M059J (cell line): ENCODE data around the gene KITLG. TPM values are rescaled to one million over a fixed set of nuclear protein-coding genes. Genes with fewer than 3 reads are reported as not detected.
"Not testable (repeated sequence)": the region's sequence is repeated elsewhere in the genome, so short reads cannot be mapped to it uniquely, and the experiment has no call there.

ENCODE experiments used
- DNase-seq: peaks from one replicate; pipeline ENCODE4 v3.0.0-alpha.2; 2012; ENCODE audit warnings: low read depth
- total RNA-seq: library from RNA; depleted of rRNA; stranded (reverse); fragments of >200 nt; shearing (Covaris generic); gene quantifications from 2 replicates; pipeline ENCODE4 v1.2.3, GENCODE V29; 2014

The KITLG gene
- total RNA-seq, 1 experiment from 2014 or later, result 13.0 TPM

- DNase-seq, result no peak
Observed at GRCh38 chr12:88576866-88577265, 3.4 kb downstream of the KITLG start.

DNA sequence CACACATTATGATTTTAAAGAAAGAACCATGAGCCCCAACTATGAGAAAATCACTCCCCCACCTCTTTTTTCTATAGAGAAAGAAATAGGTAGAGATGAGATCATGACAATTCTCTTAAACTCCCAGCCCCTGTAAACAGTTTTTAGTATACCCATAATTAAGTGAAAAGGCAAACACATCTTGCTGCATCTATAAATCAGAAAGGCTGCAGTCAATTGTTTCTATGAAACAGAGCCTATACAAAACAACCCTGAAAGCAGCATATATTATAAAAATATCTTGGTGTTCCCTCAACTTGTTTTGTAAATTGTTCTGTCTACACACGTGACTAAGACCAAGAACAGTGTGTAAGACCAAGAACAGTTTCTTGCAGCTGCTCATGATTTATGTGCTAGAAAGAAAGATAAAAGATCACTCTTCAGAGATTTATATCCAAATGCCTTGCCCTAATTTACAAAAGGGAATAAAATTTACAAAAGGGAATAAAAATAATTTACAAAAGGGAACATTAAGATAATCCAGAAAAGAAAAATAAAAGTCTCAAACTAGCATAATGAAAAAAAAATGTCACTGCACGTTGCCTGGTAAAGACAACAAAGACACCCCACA, 4.8 kb downstream of the KITLG start:
- DNase-seq, result no peak

- no peak for DNase-seq
Observed at GRCh38 chr12:88574278-88574677, 6.0 kb downstream of the KITLG start.

DNA sequence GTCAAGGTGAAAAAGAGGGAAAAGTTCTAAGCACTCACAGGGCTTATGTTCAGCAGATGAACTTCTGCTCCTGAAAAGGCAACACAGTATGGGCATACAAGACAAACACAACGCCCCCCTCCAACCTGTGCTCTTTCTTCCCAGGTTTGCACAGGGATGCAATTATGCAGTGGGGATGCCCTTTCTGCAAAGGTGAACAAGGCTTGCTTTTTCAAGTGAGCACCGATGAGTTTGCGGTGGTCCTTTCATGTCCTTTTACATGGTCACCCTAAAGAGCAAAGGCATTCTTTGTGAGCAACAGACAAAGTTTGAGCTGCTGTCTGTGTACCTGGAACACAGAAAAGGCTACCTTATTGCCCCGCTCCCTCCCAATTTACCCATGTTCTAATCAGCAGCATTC, 6.7 kb downstream of the KITLG start:
- no peak for DNase-seq

GRCh38 chr12:88572781-88573549, 7.3 kb downstream of the KITLG start:
- DNase-seq, result peak; percentile 42

DNA sequence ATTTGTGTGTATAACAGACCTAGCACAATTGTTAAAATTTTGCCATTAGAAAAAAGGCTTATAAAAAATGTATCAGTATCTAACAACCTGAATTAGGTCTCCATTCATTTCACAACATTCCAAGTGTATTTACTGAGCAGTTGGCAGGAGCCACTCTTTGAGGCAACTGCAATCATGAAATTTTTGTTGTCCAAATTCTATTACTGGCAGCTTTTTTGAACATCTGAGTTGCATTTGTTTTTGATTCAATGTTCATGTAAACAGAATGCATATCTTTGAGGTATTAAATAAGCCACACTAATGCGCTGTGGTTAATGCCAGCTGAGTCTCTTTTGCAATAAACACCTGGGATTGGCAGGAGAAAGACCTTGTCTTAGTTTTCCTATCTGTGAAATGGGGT, 8.7 kb downstream of the KITLG start:
- peak; percentile 15 for DNase-seq

DNA sequence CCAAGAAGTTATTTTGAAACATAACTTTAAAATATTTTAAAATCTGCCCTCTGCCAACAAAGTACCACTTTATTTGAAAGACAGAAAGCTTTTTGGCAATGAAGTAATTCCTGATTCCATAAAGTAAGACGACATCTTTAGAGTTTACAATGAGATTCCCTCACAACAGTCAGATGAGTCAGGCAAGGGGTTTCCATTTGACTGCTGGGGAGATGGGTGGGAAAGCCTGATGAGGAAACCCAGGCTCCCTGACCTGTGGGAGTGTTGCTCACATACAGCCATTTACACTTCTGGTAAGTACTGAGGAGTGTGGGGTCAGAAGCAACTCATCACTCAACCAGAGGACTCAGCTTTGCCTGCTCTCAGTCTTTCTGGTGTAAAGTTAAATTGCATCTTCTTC, 10.2 kb downstream of the KITLG start:
- peak; percentile 41 for DNase-seq

DNA sequence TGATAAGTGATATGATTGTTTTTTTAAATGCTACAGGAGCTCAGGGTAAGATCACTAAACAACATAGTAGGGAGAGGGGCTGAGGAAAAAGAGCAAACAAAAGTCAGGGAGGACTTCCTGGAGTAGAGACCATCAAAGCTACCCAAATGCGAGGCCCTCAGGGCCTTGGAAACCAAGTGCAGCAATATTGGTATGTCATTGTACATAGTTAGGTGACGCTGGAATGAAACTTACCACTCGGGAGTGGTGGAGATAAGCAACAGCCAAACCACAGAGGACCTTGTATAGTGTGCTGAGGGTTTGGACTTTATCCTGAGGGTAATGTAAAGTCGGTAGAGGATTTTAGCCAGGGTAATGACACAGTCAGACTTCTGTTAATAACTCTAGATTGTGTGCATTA, 13.8 kb downstream of the KITLG start:
- DNase-seq, result peak; percentile 69

GRCh38 chr12:88562846-88563582, 17.3 kb downstream of the KITLG start:
- DNase-seq, result peak; percentile 68

- no peak for DNase-seq
Observed at GRCh38 chr12:88562151-88562550, 18.1 kb downstream of the KITLG start.

DNA sequence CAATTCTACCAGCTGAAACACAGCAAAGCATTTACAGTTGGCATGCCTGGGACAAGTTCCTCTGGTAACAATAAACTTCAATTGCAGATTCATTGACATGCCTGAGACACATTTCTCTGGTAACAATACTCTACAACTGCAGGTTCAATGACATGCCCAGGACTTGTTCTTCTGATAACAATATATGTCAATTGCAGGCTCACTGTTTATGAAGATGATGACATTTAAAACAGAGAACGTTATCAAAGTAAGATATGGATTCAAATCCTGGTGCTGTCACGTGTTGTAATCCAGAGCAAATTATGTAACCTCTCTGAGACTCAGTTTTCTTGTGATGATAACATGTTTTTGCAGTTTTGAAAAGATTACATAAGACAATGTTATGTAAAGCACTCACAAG, 20.5 kb downstream of the KITLG start:
- DNase-seq, result no peak

GRCh38 chr12:88559199-88559598, 21.1 kb downstream of the KITLG start:
- no peak for DNase-seq

GRCh38 chr12:88558340-88558867, 21.9 kb downstream of the KITLG start:
- DNase-seq, result no peak

- no peak for DNase-seq
Observed at GRCh38 chr12:88556213-88556774, 24.0 kb downstream of the KITLG start.

DNA sequence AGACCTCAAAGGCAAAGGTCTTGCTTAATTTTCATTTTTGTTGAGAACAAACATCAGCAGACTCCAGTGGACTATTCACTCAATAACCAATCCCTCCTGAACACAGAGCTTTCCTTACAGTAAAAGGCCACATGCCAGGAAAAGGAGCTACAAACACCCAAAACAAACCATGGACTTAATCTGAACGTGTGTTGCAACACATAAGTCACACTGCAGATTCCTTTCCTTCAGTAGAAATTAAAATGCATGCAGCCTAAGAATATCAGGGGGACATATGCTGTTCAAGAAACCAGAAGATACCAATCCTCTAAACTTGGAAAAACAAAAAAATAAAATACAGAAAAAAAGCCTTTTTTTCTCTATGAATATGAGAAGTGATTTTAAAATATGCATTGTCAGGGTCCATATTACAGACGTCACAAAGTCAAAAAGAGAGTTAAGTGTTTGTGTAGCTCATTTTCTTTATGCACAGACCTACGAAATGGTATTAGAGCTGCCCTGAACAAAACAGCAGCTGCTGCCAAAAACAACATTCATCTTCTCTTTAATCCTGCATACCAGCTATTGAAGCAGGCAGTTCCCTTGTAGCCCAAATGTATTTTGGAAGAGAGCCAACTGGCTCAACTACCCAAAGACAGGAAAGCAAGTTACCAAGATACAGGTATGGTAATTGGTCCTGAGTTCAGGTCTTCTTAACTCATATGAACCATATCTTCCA, 26.2 kb downstream of the KITLG start:
- peak; percentile 80 for DNase-seq

- peak; percentile 64 for DNase-seq
Observed at GRCh38 chr12:88552610-88553079, 27.6 kb downstream of the KITLG start.

DNA sequence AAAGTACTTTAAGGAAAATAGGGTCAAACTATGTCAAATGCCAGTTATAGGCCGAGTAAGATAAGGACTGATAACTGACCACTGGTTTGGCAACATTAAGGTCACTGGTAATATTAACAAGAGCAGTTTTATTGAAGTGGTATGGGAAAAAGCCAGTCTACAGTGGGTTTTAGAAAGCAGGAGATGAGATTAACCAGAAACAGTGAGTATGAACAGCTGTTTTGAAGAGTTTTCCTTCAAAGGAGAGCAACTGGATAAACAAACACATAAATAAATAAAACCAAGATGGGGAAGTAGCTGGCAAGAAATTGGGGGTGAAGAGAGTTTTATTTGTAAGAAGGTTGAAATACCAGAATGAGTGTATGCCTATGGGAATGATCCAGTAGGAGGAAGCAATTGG, 30.3 kb downstream of the KITLG start:
- DNase-seq, result peak; percentile 27

DNA sequence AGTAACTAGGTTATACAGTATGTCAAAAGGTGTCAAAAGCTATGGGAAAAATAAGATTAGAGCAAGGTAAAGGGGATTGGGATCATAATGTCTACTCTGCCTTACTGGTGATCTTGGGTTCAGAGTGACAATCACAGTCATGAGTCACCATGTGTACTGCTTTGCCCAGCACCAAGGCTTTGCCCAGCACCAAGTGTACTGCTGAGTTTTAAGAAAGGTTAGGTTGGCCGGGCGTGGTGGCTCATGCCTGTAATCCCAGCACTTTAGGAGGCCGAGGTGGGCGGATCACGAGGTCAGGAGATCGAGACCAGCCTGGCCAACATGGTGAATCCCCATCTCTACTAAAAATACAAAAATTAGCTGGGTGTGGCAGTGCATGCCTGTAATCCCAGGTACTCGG, 32.3 kb downstream of the KITLG start:
- not testable (repeated sequence) for DNase-seq

- no peak for DNase-seq
Observed at GRCh38 chr12:88546853-88547252, 33.4 kb downstream of the KITLG start.

DNA sequence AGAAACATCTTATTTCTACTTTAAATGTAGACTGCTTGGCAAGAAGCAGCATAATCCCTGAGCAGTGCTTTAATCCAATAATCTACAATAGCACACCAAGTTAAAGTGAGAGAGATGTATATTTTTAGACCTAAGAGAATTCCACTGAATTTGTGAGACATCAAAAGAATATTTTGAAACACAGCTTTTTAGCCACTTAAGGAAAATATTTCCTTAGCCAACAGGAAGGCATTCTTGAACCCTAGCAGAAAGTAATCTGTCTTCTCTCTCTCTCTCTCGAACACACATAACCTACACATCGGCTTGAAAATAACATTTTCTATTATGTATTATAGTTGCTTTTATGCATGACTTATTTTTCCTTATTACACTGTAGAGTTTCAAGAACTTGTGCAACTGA, 34.0 kb downstream of the KITLG start:
- DNase-seq, result no peak
